ENCODE measurements around the gene NKX6-1. TPM values are rescaled to one million over a fixed set of nuclear protein-coding genes. Genes with fewer than 3 reads are reported as not detected.

Gene NKX6-1
- total RNA-seq, 1 experiment from 2014 or later, result 0.14 TPM

GRCh38 chr4:84535901-84536300, 36.8 kb upstream of the NKX6-1 start:
- H3K9me3 ChIP-seq, result no peaks in the 10 kb centered on the region
- no peak overlapping the region for H3K4me3 Mint-ChIP-seq (ENCODE audit: unreplicated experiment)
- intact Hi-C loops (cut with micrococcal nuclease; ENCODE audit: unreplicated experiment), result no loop called here
- no TSS peak for BruUV-seq (replicated peaks)
- H3K27ac Mint-ChIP-seq (ENCODE audit: unreplicated experiment), result no peak overlapping the region
- POLR2A ChIA-PET, result no interaction called here
- CTCF ChIA-PET, result no interaction called here
- no peaks in the 10 kb centered on the region for H3K4me1 ChIP-seq
- no peaks in the 10 kb centered on the region for H3K36me3 ChIP-seq (ENCODE audit: control insufficient read depth, insufficient read depth, low read length)
- no peak overlapping the region for H3K4me3 ChIP-seq (ENCODE audit: low read depth, low read length)
- no peaks in the 10 kb centered on the region for H3K36me3 Mint-ChIP-seq (ENCODE audit: insufficient read depth, unreplicated experiment)
- no peak for DNase-seq
- H3K4me1 Mint-ChIP-seq (ENCODE audit: low read depth, unreplicated experiment), result no peaks in the 10 kb centered on the region
- no peak for TF ChIP-seq CTCF (IDR thresholded peaks at IDR 0.05; ENCODE audit: insufficient read depth in 1 of 2, low read depth in 1 of 2, low read length in 1 of 2, severe bottlenecking in 1 of 2, unreplicated experiment in 1 of 2)
- H3K27me3 Mint-ChIP-seq (ENCODE audit: insufficient read depth, unreplicated experiment), result peaks cover 7% of the 10 kb centered on the region
- H3K27me3 ChIP-seq (replicated peaks; ENCODE audit: control insufficient read depth, insufficient read depth, low read length), result no peaks in the 10 kb centered on the region
- H3K9me3 Mint-ChIP-seq (ENCODE audit: unreplicated experiment), result peaks cover 14% of the 10 kb centered on the region

- no peak overlapping the region for H3K4me3 Mint-ChIP-seq (ENCODE audit: unreplicated experiment)
- H3K27me3 Mint-ChIP-seq (ENCODE audit: insufficient read depth, unreplicated experiment), result peaks cover 7% of the 10 kb centered on the region
- H3K27ac Mint-ChIP-seq (ENCODE audit: unreplicated experiment), result no peak overlapping the region
- ChIA-PET POLR2A (no interaction called here), CTCF (no interaction called here)
- no peaks in the 10 kb centered on the region for H3K4me1 Mint-ChIP-seq (ENCODE audit: low read depth, unreplicated experiment)
- no peaks in the 10 kb centered on the region for H3K9me3 ChIP-seq
- intact Hi-C loops (cut with micrococcal nuclease; ENCODE audit: unreplicated experiment), result no loop called here
- no TSS peak for BruUV-seq (replicated peaks)
- TF ChIP-seq CTCF (IDR thresholded peaks at IDR 0.05; ENCODE audit: insufficient read depth in 1 of 2, low read depth in 1 of 2, low read length in 1 of 2, severe bottlenecking in 1 of 2, unreplicated experiment in 1 of 2), result no peak
- no peaks in the 10 kb centered on the region for H3K27me3 ChIP-seq (replicated peaks; ENCODE audit: control insufficient read depth, insufficient read depth, low read length)
- H3K9me3 Mint-ChIP-seq (ENCODE audit: unreplicated experiment), result peaks cover 14% of the 10 kb centered on the region
- H3K4me3 ChIP-seq (ENCODE audit: low read depth, low read length), result no peak overlapping the region
- H3K4me1 ChIP-seq, result no peaks in the 10 kb centered on the region
- DNase-seq, result no peak
- H3K36me3 Mint-ChIP-seq (ENCODE audit: insufficient read depth, unreplicated experiment), result no peaks in the 10 kb centered on the region
- H3K36me3 ChIP-seq (ENCODE audit: control insufficient read depth, insufficient read depth, low read length), result no peaks in the 10 kb centered on the region
These were observed 32.6 kb upstream of the NKX6-1 start for GRCh38 chr4:84531689-84532088.

DNA sequence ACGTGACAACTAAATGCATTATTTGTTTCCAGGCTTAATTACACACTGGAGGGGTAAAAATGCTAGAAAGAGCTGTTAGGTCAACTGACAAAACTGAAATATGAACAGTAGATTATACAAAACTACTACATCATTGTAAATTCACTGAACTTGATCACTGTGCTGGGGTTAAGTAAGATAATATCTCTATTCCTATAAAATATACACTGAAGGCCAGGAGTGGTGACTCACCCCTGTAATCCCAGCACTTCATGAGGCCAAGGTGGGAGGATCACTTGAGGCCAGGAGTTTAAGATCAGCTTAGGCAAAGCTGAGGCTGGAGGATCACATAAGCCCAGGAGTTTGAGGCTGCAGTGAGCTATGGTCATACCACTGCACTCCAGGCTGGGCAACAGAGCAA, 31.8 kb upstream of the NKX6-1 start:
- intact Hi-C loops (cut with micrococcal nuclease; ENCODE audit: unreplicated experiment), result no loop called here
- Mint-ChIP-seq H3K4me3 (ENCODE audit: unreplicated experiment) (no peak overlapping the region), H3K4me1 (ENCODE audit: low read depth, unreplicated experiment) (no peaks in the 10 kb centered on the region), H3K27me3 (ENCODE audit: insufficient read depth, unreplicated experiment) (peaks cover 15% of the 10 kb centered on the region), H3K9me3 (ENCODE audit: unreplicated experiment) (peaks cover 14% of the 10 kb centered on the region), H3K36me3 (ENCODE audit: insufficient read depth, unreplicated experiment) (no peaks in the 10 kb centered on the region), H3K27ac (ENCODE audit: unreplicated experiment) (no peak overlapping the region)
- no peaks in the 10 kb centered on the region for H3K27me3 ChIP-seq (replicated peaks; ENCODE audit: control insufficient read depth, insufficient read depth, low read length)
- H3K4me3 ChIP-seq (ENCODE audit: low read depth, low read length), result no peak overlapping the region
- no peaks in the 10 kb centered on the region for H3K9me3 ChIP-seq
- no peak for TF ChIP-seq CTCF (IDR thresholded peaks at IDR 0.05; ENCODE audit: insufficient read depth in 1 of 2, low read depth in 1 of 2, low read length in 1 of 2, severe bottlenecking in 1 of 2, unreplicated experiment in 1 of 2)
- DNase-seq, result no peak
- no peaks in the 10 kb centered on the region for H3K36me3 ChIP-seq (ENCODE audit: control insufficient read depth, insufficient read depth, low read length)
- POLR2A ChIA-PET, result no interaction called here
- no TSS peak for BruUV-seq (replicated peaks)
- CTCF ChIA-PET, result no interaction called here
- no peaks in the 10 kb centered on the region for H3K4me1 ChIP-seq
